H7 (cell line): ENCODE data around the gene THRB. TPM values are rescaled to one million over a fixed set of nuclear protein-coding genes. Genes with fewer than 3 reads are reported as not detected.

ENCODE experiments used
- DNase-seq: peaks from one replicate; pipeline ENCODE4 v3.0.0; 2012
- H3K27me3 ChIP-seq: 2 replicates; pipeline ENCODE4 v1.6.0; 2011; ENCODE audit warnings: mild to moderate bottlenecking, low read length; ENCODE audit not compliant: control insufficient read depth, insufficient read depth
- H3K36me3 ChIP-seq: replicated peaks from 2 replicates; pipeline ENCODE4 v1.5.1; 2011; ENCODE audit warnings: low read length; ENCODE audit not compliant: control insufficient read depth, insufficient read depth
- H3K4me3 ChIP-seq: 2 replicates; pipeline ENCODE4 v1.5.1; 2011; ENCODE audit warnings: low read depth, mild to moderate bottlenecking, control low read depth, low read length, moderate library complexity; ENCODE audit not compliant: insufficient read depth
- total RNA-seq: library from RNA; depleted of rRNA; stranded (reverse); fragments of >200 nt; shearing (Covaris generic); gene quantifications from 2 replicates; pipeline ENCODE4 v1.2.3, GENCODE V29; 2014

The THRB gene
- total RNA-seq, 1 experiment from 2014 or later: 1.0 TPM

GRCh38 chr3:24296441-24297205, 198.0 kb downstream of the THRB start:
- Histone ChIP-seq H3K36me3 (no peaks in the 10 kb centered on the region), H3K27me3 (no peaks in the 10 kb centered on the region), H3K4me3 (no peak overlapping the region)
- DNase-seq: peak; percentile 24

GRCh38 chr3:24294150-24294549, 200.5 kb downstream of the THRB start:
- Histone ChIP-seq H3K27me3 (no peaks in the 10 kb centered on the region), H3K36me3 (no peaks in the 10 kb centered on the region), H3K4me3 (no peak overlapping the region)
- no peak for DNase-seq

DNA sequence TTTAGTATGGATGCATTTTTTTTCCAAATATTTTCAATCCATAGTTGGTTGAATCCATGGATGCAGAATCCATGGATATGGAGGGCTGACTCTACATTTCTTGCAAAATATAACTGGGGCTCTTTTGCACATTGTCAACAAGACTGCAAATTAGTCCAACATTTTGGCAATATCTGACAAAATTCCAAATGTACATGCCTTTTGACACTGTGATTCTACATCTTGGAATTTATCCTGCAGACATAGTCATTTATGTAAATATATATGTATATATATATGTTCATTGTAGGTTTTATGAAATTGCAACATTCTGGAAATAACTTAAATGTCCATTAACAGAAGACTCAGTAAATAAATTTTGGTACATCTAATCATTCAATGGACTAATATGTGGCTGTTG, 203.0 kb downstream of the THRB start:
- no peaks in the 10 kb centered on the region for H3K27me3 ChIP-seq
- no peak overlapping the region for H3K4me3 ChIP-seq
- no peaks in the 10 kb centered on the region for H3K36me3 ChIP-seq
- no peak for DNase-seq

DNA sequence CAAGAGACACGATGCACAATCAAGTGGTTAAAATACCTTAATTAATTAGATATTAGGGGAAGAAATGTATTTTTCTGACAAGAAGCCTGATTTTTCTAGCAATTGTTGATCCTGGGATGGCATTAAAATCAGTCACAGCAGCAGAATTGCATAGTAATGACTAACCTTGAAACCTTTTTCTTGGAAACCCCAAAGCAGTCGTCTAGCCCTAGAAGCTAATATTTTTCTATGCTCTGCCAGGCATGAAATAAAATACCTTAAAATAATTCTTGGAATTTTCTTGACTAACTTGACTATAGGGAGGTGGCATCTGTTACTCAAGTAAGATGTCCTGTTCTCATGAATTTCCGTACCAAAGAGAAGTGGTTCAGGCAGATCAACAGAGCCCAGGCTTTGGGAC, 204.1 kb downstream of the THRB start:
- no peaks in the 10 kb centered on the region for H3K36me3 ChIP-seq
- DNase-seq: no peak
- no peak overlapping the region for H3K4me3 ChIP-seq
- H3K27me3 ChIP-seq: no peaks in the 10 kb centered on the region

DNA sequence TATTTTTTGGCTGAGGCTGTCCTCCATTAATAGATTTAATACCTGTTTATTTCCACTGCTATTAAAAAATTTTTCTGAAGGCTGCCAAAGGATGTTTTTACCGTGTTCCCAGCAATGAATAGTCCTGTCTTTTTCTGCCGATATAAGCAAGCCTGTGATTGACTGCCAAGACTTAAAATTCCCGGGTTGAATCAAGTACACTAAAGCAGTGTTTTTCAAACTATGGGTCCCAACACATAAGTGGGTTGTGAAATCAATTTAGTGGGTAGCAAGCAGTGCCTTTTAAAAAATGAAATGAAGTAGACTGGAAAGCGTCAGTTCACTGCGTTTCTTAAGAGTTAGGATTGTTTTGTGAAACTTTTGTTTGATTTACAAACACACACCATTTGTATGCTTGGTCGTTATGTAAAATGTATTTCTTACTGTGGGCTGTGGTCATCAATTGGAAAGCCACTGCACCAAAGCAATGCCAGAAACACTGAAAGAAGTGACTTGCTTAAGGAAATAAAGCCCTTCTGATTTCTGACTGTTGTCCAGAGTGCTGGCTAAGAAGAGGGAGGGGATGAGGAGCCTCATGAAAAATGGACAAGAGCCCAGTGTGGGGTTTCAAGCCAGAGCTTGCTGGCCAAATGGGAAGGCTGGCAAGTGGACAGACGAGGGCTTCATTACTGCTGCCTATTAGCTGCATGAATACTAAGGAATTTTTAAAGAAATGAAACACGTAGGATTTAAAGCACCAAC, 206.0 kb downstream of the THRB start:
- DNase-seq: no peak

GRCh38 chr3:24287755-24288450, 206.7 kb downstream of the THRB start:
- Histone ChIP-seq H3K27me3 (no peaks in the 10 kb centered on the region), H3K36me3 (no peaks in the 10 kb centered on the region), H3K4me3 (no peak overlapping the region)
- no peak for DNase-seq

More for the DNA sequence above, 206.0 kb downstream of the THRB start:
- Histone ChIP-seq H3K4me3 (no peak overlapping the region), H3K36me3 (no peaks in the 10 kb centered on the region), H3K27me3 (no peaks in the 10 kb centered on the region)

DNA sequence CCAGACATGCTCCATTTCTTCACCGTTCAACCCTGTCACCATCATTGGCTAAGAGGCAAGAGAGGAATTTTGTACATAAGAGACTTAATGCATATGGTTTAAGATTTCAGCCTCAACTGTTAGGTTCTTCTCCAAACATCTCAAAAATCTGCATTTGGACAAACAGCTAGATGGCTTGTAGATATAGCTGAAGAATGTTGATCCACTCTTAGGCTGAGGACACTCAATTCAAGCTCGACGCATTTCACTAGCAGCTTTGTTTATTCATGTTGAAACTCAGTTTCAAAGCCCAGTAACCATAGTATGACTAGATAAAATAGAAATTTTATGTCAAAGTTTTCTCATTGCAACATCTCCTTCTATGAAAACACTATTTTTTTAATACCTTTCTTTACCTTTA, 208.2 kb downstream of the THRB start:
- DNase-seq: no peak
- Histone ChIP-seq H3K36me3 (no peaks in the 10 kb centered on the region), H3K27me3 (no peaks in the 10 kb centered on the region), H3K4me3 (no peak overlapping the region)

DNA sequence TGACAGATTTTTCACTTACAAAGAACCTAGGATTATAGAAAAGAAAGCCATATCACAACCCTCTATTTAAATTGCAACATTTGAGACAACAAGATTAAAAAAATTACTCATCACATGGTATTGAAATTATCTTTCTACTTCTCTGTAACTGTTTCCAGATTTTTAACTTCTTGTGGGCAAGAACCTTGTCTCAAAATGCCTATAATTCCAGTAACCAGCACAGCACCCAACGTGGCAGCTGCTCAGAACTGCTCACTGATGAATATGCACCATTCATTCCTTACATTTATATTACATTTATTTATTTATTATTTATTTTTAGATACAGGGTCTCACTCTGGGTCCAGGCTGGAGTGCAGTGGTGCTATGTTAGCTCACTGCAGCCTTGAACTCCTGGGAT, 216.1 kb downstream of the THRB start:
- H3K36me3 ChIP-seq: no peaks in the 10 kb centered on the region
- no peak for DNase-seq

DNA sequence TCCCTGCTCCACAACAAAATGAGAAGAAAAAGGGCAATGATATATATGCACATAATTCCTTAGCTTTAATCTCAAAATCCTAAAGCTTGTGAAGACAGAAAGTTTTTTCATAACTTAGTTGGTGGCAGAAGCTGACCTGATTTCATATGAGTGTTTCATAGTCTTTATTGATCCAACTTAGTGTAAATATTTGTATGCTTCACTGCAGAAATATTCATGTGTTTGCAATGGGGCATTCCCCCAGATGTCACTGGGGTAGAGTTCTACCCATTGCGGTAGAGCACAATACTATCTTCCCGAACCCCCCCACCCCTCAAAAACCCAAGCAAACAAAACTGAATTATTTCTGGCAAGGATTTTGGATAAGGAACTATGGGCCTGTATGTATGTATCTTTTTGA, 221.2 kb downstream of the THRB start:
- no peak overlapping the region for H3K4me3 ChIP-seq
- H3K27me3 ChIP-seq: no peaks in the 10 kb centered on the region
- no peaks in the 10 kb centered on the region for H3K36me3 ChIP-seq
- DNase-seq: no peak

More for the DNA sequence above, 216.1 kb downstream of the THRB start:
- H3K4me3 ChIP-seq: no peak overlapping the region
- no peaks in the 10 kb centered on the region for H3K27me3 ChIP-seq

DNA sequence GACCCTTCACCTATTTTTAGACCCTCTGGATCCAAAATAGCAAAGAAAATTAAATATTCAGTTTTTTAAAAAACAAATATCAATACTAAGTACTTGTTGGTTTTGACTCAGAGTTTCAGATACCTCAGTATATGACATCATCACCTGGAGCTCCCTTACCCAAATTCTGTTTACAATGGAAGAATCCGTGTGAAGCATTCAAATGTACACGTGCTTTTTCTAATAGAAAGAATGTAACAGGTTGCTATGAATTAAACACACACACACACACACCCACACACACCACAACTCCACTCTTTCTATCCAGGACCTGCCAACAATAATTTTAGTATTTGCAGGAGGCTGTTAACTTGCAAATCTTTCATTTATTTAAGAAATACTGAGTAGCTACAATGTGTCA, 221.8 kb downstream of the THRB start:
- H3K4me3 ChIP-seq: no peak overlapping the region
- no peaks in the 10 kb centered on the region for H3K36me3 ChIP-seq
- no peak for DNase-seq
- no peaks in the 10 kb centered on the region for H3K27me3 ChIP-seq

GRCh38 chr3:24272408-24272807, 222.2 kb downstream of the THRB start:
- H3K4me3 ChIP-seq: no peak overlapping the region
- no peak for DNase-seq
- H3K36me3 ChIP-seq: no peaks in the 10 kb centered on the region
- no peaks in the 10 kb centered on the region for H3K27me3 ChIP-seq

- Histone ChIP-seq H3K27me3 (no peaks in the 10 kb centered on the region), H3K36me3 (no peaks in the 10 kb centered on the region), H3K4me3 (no peak overlapping the region)
- no peak for DNase-seq
Observed at GRCh38 chr3:24271228-24271627, 223.4 kb downstream of the THRB start.

GRCh38 chr3:24270744-24271143, 223.9 kb downstream of the THRB start:
- Histone ChIP-seq H3K36me3 (no peaks in the 10 kb centered on the region), H3K27me3 (no peaks in the 10 kb centered on the region), H3K4me3 (no peak overlapping the region)
- DNase-seq: no peak

DNA sequence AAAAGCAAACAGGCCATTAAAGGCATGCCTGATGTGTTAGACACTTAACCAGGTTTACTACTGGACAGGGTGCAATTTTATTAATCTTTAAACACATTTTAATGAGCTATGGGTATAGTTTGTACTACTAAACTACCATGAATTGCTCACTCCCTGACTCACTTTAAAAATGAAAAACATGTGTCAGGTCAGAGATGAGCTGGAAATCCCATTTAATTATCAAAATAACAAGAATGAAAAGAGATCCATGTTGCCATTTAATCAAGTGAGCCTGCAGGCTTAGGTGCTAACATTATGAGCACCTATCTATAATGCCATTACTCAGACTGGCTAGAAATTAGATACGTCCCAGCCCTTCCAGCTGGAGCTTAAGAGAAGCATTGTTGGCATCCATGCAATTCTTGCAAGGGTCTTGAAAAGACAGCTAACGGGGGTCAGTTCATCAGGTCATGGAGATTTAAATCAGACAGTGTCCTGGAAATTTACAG, 224.4 kb downstream of the THRB start:
- no peak for DNase-seq
- H3K4me3 ChIP-seq: no peak overlapping the region

DNA sequence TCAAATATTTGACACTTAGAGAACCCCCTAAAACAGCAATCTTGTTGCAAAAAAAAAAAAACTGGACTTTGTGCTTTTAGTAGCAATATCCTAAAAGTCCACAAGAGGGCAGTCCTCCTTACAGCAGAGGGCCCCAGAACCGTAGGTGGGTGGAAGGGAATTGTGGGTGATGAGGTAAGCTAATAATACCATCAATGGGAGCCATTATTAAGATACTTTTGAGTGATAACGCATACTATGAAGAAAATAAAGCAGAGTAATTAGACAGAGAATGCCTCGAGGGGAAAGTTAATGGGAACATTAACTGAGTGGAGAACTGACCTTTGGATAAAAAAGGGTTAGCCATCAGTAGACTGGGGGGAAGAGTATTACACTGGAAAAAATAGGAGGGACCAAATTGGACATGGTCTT, 229.9 kb downstream of the THRB start:
- H3K4me3 ChIP-seq: no peak overlapping the region
- H3K27me3 ChIP-seq: no peaks in the 10 kb centered on the region
- DNase-seq: peak; percentile 29
- H3K36me3 ChIP-seq: no peaks in the 10 kb centered on the region

More for the DNA sequence above, 224.4 kb downstream of the THRB start:
- Histone ChIP-seq H3K36me3 (no peaks in the 10 kb centered on the region), H3K27me3 (no peaks in the 10 kb centered on the region)
